SJCRH30 (cell line): Measurements from ENCODE around the gene ARPC2. TPM values are rescaled to one million over a fixed set of nuclear protein-coding genes. Genes with fewer than 3 reads are reported as not detected.
A peak's percentile ranks its signal among the peaks of the same experiment; 100 is the strongest.

Experiments
- DNase-seq, 2 experiments: peaks; one replicate each; pipeline ENCODE4 v3.0.0-alpha.2; 2015 to 2020
- H3K27ac ChIP-seq: fragments of 250-450 bp; sonication (Bioruptor Pico); 2 replicates; pipeline ENCODE4 v1.5.1; 2020; ENCODE audit warnings: mild to moderate bottlenecking, moderate library complexity
- H3K27me3 ChIP-seq: fragments of 250-450 bp; sonication (Bioruptor Pico); 2 replicates; pipeline ENCODE4 v1.5.1; 2020; ENCODE audit warnings: mild to moderate bottlenecking, moderate library complexity
- H3K36me3 ChIP-seq: fragments of 250-450 bp; sonication (Bioruptor Pico); 2 replicates; pipeline ENCODE4 v1.5.1; 2020; ENCODE audit warnings: mild to moderate bottlenecking, moderate library complexity
- H3K4me1 ChIP-seq: fragments of 250-450 bp; sonication (Bioruptor Pico); 2 replicates; pipeline ENCODE4 v1.5.1; 2020; ENCODE audit warnings: mild to moderate bottlenecking, moderate library complexity
- H3K4me3 ChIP-seq: fragments of 250-450 bp; sonication (Bioruptor Pico); 2 replicates; pipeline ENCODE4 v1.5.1; 2020; ENCODE audit warnings: mild to moderate bottlenecking, moderate library complexity
- H3K9me3 ChIP-seq: fragments of 250-450 bp; sonication (Bioruptor Pico); replicated peaks from 2 replicates; pipeline ENCODE4 v1.5.1; 2020; ENCODE audit warnings: mild to moderate bottlenecking, moderate library complexity
- total RNA-seq: library from RNA; depleted of rRNA; stranded (reverse); fragments of >200 nt; shearing (Covaris generic); gene quantifications from 2 replicates; pipeline ENCODE4 v1.2.3, GENCODE V29; 2014

Gene ARPC2
- total RNA-seq, 1 experiment from 2014 or later = 150 TPM

DNA sequence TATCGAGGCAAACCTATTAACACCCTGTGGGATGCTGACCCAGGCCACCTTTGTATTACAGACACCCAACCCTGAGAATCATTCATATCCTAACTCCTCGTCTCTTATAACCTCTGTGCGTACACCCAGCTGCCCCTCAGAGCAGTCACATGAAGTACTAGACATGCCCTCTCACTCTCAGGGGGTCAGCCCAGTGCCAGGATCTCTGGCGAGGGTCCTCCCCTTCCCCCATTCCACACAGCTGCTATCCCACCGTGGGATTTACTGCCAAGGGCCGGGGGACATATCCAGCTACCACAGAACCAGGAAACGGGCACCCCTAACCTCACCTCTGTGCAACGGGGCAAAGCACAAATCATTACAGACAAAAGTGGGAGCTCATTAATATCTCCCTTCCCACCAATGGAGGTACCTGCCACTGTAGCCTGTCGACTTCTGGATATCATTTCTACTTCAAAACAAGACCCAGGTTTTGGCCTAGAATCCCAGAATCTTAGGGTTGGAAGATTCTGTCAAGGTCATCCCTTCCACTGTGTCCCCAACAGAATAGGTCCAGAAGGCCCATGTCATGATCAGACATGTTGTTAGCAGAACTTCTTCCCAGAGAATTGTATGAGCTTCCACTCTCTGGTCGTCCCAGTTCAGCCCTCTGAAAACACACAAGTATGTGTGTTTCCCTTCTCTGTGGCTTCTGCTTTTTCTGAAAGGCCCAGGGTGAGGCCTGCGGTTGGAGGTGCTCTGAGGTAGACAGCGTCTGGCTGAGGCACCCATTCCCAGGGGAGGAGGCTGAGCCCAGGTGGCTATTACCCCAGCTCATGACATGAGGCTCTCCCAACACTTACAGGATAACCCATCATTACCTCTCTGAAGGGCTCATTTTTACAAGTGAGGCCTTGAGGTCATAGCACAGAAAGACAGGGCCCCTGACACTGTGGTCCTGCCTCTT lies 73.6 kb downstream of the ARPC2 start:
- Histone ChIP-seq H3K9me3 (no peaks in the 10 kb centered on the region), H3K4me3 (no peak overlapping the region), H3K36me3 (no peaks in the 10 kb centered on the region), H3K27ac (no peak overlapping the region), H3K4me1 (peaks cover 10% of the 10 kb centered on the region), H3K27me3 (no peaks in the 10 kb centered on the region)
- DNase-seq = no peak

DNA sequence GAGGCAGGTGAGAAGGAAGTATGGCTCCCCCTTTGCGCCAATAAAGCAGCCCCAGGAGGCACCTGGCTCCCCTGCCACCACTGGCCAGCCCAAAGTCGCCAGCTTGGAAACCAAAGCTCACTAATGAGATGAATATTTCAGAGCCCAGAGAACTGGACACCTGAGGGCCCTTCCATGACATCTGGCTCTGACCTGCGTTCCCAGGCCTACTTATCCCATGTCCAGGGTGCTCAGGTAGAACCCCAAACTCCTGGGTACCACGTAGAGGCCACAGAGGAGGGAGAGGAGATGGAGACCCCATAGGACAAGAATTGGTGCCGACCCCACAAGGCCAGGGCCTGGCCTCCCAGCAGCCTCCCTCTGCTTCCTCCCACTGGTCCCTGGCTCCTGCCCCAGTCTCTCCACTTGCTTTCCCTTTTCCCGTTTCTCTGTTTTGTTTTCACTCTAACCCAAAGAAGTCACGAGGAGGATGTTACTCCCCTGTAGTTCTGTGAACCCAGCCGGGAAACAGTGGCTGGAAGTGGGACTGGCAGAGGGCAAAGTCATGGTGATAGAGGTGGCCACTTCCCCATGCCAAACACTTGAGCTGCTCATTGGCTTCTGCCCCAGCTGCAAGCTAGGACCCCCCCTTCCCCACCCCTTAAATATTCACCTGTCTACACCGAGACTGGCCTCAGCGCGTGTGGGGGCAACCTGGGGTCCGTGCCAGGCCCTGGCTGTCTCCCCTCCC lies 74.5 kb downstream of the ARPC2 start:
- Histone ChIP-seq H3K36me3 (no peaks in the 10 kb centered on the region), H3K27ac (no peak overlapping the region), H3K4me3 (no peak overlapping the region), H3K4me1 (peaks cover 7% of the 10 kb centered on the region; the same call in 1 of the 2 replicates), H3K27me3 (no peaks in the 10 kb centered on the region), H3K9me3 (no peaks in the 10 kb centered on the region)
- no peak for DNase-seq

DNA sequence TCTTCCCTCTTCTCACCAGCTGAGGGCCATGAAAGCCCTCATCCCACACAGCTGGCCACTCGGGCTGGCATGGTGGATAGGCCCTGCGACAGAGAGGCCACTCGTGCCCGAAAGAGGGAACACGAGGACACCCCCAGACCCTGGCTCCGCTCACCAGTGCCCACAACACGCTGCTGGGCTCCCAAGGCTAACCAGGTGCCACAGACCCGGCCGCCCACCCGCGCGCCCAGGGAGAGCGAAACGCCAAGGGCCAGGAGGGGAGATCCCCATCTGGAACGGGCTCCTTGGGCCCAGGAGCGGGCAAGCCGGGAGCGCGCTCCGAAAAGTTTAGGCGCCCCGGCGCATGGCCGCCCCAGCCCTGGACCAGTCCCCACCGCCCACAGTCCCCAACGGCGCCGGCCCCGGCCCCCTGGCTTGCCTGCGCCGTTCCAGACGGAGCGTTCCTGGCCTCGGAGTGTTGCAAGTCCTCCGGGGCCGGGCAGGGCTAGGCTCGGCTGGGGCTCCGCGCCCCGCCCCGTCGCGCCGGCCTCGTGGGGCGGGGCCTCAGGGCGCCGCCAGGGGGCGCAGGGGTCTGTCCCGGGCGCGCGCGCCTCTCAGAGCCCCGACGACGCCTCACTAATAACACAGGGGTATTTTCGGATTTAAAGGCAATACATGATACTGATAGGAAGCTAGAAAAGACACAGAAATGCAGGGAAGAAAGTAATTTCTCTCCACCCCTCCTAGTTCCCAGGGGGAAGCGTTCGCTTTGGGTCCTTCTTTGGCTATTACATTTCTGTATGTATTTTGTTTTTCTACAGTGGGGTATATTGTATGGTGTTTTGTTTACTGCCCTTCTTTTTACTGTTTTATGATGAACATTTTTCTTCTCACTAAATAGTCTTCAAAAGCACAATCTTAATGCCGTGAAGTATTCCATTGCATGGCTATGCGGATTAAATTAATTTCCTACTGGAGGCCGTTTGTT lies 75.3 kb downstream of the ARPC2 start, which contains the start of gene TMBIM1:
Gene TMBIM1, minus strand, starts transcription at position 456 of the 967 bp plus-strand sequence. CDS start 10,362 bp downstream, outside the sequence.
- no peak for DNase-seq
- H3K27ac ChIP-seq = no peak within 1 kb of the TSS

DNA sequence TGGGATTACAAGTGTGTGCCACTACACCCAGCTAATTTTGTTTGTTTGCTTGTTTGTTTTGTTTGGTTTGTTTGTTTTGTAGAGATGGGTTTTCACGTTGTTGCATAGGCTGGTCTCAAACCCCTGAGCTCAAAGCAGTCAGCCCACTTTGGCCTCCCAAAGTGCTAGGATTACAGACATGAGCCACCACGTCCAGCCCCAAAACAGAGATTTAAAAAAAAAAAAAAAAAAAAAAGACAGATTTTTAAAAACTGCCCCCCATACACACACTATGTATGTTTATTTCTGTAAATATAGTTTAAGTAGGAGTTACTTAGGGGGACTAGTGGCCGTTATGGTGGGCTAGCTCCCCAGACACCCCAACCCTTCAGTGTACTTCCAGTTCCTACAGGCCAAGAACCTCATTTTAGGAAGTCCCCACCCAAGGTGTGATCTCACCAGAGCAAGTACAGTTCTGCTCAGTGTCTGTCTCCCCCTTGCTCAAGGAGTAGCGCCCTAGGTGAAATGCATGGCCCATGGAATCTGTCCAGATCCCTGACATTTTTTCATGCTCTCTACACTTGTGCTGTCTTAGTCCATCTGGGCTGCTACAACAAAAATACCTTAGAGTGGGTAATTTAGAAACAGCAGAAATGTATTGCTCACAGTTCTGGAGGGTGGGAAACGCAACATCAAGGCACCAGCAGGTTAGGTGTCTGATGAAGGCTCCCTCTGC lies 76.9 kb downstream of the ARPC2 start:
- DNase-seq = no peak
- Histone ChIP-seq H3K9me3 (no peaks in the 10 kb centered on the region), H3K27ac (no peak overlapping the region), H3K27me3 (no peaks in the 10 kb centered on the region), H3K4me1 (peaks cover 7% of the 10 kb centered on the region; the same call in 1 of the 2 replicates), H3K36me3 (no peaks in the 10 kb centered on the region), H3K4me3 (no peak overlapping the region)

More for the DNA sequence above, 75.3 kb downstream of the ARPC2 start, which contains the start of gene TMBIM1:
- Histone ChIP-seq H3K36me3 (no peaks in the 10 kb centered on the region), H3K27me3 (no peaks in the 10 kb centered on the region), H3K4me1 (peaks cover 11% of the 10 kb centered on the region; the same call in 1 of the 2 replicates), H3K9me3 (no peaks in the 10 kb centered on the region), H3K4me3 (no peak within 1 kb of the TSS)

DNA sequence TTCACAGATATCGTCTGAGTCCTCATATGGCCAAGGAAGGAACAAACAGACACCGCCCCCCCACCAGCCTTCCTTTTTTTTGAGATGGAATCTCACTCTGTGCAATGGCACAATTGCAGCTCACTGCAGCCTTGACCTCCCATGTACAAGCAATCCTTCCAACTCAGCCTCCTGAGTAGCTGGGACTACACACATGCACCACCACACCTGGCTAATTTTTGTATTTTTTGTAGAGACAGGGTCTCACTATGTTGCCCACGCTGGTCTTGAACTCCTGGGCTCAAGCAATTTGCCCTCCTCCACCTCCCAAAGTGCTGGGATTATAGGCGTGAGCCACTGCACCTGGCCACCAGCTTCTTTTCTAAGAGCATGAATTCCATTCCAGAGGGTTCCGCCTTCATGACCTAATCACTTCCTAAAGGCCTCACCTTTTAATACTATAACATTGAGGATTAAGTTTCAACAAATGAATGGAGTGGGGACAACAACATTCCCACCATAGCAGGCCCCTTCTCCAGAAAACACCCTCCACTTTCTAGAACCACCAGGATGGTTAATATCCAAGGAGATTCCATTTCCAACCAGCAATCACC lies 77.5 kb downstream of the ARPC2 start:
- Histone ChIP-seq H3K9me3 (no peaks in the 10 kb centered on the region), H3K27ac (no peak overlapping the region)

DNA sequence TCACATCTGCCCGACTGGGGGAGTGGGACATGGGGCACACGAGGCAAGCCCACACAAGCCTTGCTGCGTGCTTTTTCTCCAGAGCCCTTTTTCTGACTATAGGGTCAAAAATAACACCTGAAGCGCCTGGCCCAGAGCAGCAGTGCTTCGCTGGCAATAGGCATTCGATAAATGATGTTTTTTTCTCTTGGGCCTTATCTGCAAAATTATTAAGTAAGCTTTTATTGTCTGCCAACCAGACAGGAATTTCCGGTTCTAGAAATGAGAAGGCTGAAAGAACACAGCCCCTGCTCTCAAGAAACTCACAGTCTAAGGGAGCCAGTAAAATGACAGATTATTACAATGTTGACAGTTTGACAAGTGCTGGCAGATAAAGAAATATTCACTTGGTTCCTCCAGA lies 78.0 kb downstream of the ARPC2 start:
- Histone ChIP-seq H3K4me1 (peaks cover 7% of the 10 kb centered on the region; the same call in 1 of the 2 replicates), H3K9me3 (no peaks in the 10 kb centered on the region), H3K36me3 (no peaks in the 10 kb centered on the region), H3K4me3 (no peak overlapping the region), H3K27ac (no peak overlapping the region), H3K27me3 (no peaks in the 10 kb centered on the region)
- no peak for DNase-seq

More for the DNA sequence above, 77.5 kb downstream of the ARPC2 start:
- Histone ChIP-seq H3K4me1 (peaks cover 7% of the 10 kb centered on the region; the same call in 1 of the 2 replicates), H3K4me3 (no peak overlapping the region), H3K27me3 (no peaks in the 10 kb centered on the region), H3K36me3 (no peaks in the 10 kb centered on the region)
- no peak for DNase-seq

DNA sequence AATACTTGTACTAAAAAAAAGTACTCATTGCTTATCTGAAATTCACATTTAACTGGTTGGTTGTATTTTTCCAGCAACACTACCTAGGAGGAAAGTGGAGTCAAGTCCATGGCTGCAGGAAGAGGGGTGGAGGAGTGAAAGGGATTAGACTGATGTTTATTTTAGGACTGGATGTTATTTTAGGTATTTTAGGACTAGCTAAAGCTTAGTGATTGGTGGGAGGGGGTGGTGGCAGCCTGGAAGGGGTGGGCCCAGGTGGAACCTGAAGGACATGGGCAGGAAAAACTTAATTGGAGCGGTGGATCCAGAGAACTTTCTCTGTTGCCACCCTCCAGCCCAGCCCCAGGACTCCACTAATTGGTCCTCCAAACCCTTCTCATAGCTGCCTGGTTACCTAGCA lies 79.2 kb downstream of the ARPC2 start:
- H3K27me3 ChIP-seq = no peaks in the 10 kb centered on the region
- DNase-seq = no peak
- no peak overlapping the region for H3K4me3 ChIP-seq
- H3K4me1 ChIP-seq = peaks cover 7% of the 10 kb centered on the region; the same call in 1 of the 2 replicates
- no peaks in the 10 kb centered on the region for H3K36me3 ChIP-seq
- no peak overlapping the region for H3K27ac ChIP-seq
- no peaks in the 10 kb centered on the region for H3K9me3 ChIP-seq

DNA sequence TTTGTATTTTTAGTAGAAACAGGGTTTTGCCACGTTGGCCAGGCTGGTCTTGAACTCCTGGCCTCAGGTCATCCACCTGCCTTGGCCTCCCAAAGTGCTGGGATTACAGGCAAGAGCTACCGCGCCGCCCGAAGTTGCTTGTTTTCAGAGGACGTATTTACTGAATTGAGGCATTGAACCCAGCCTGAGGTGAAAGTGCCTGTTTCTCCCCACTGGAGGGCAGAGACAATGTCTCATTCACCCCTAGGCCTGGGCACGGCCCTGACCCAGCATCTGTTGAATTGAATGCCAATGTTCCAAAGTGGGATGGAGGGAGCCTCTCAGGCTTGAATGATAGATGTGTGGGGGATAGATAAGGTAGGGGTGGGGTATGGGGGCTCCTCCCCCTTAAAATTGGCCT lies 79.9 kb downstream of the ARPC2 start:
- DNase-seq = no peak
- no peak overlapping the region for H3K27ac ChIP-seq
- no peak overlapping the region for H3K4me3 ChIP-seq
- H3K27me3 ChIP-seq = no peaks in the 10 kb centered on the region
- H3K4me1 ChIP-seq = peaks cover 7% of the 10 kb centered on the region; the same call in 1 of the 2 replicates
- no peaks in the 10 kb centered on the region for H3K36me3 ChIP-seq
- H3K9me3 ChIP-seq = no peaks in the 10 kb centered on the region

DNA sequence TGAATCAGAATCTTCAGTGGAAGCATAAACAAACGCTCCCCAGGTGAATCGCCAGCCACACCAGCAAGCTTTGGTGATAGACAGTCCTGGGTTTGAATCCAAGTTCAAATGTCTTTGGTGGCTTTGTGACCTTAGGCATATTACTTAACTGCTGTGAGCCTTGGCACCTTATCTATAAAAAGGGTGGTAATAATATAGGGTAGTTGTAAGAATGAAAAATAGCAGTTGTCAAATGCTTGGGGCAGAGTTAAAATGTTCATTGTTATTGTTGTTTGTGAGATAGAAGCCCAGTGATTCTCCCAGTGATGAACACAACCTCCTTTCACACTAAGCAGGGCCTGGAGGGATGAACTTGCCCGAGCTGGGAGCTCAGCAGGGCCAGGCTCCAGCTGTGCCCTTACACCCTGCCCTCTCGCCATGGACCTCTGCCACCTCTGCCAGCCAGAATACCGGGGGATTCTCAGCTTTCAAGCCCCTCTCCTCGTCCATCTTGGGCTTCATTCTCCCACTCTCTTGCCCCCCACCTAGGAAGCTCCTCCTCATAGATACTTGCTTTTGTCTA lies 81.4 kb downstream of the ARPC2 start:
- no peaks in the 10 kb centered on the region for H3K27me3 ChIP-seq
- no peaks in the 10 kb centered on the region for H3K9me3 ChIP-seq
- H3K27ac ChIP-seq = no peak overlapping the region
- H3K36me3 ChIP-seq = no peaks in the 10 kb centered on the region
- H3K4me1 ChIP-seq = peaks cover 7% of the 10 kb centered on the region; the same call in 1 of the 2 replicates
- no peak for DNase-seq
- H3K4me3 ChIP-seq = no peak overlapping the region

DNA sequence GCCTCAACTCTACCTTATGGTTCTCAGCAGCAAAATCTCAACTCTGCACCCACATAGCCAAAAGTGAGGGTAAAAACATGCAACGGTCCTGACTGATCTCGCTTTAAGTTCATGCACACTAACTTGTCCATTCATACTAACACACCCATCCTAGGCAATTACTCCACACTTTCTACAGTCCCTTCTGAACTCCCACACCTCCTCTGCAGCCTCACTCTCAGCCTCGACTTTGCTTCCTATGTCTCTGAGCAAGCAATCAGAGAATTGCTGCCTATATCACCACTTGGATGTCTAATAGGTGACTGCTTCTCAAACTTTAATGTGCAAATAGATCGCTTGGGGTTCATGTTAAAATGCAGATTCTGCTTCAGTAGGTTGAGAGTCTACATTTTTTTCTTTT lies 83.2 kb downstream of the ARPC2 start:
- no peaks in the 10 kb centered on the region for H3K9me3 ChIP-seq
- H3K36me3 ChIP-seq = no peaks in the 10 kb centered on the region
- no peaks in the 10 kb centered on the region for H3K27me3 ChIP-seq
- H3K27ac ChIP-seq = no peak overlapping the region
- H3K4me3 ChIP-seq = no peak overlapping the region
- DNase-seq = no peak
- H3K4me1 ChIP-seq = peaks cover 4% of the 10 kb centered on the region; the same call in 1 of the 2 replicates

DNA sequence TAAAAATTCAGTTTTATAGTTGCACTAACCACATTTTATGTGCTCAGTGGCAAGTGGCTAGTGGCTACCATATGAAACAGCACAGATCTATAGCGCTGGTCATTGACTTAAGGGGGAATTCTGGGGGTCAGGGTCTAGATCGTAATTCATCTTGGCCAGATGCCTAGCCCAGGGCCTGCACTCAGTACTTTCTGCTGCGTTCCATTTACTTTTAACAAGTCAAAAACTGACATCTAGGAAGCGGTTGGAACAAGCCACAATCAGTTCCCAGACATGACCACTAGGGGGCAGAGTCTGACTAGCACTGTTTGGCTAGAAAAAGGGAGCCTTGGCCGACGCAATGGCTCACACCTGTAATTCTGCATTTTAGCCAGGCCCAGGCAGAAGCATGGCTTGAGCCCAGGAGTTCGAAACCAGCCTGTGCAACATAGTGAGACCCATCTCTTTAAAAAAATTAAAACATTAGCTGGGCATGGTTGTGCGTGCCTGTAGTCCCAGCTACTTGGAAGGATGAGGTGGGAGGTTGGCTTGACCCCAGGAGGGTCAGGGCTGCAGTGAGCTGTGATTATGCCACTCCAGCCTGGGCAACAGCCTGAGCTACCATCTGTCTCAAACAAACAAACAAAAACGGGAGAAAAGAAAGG lies 84.3 kb downstream of the ARPC2 start:
- H3K4me1 ChIP-seq = peaks cover 4% of the 10 kb centered on the region; the same call in 1 of the 2 replicates
- DNase-seq = peak; percentile 77 to 92

More for the DNA sequence above, 84.3 kb downstream of the ARPC2 start:
- Histone ChIP-seq H3K9me3 (no peaks in the 10 kb centered on the region), H3K36me3 (no peaks in the 10 kb centered on the region), H3K27me3 (no peaks in the 10 kb centered on the region), H3K4me3 (no peak overlapping the region), H3K27ac (no peak overlapping the region)
